HG02884 (cell line): ENCODE results near the gene ANXA4.
"Not testable (repeated sequence)": the region's sequence is repeated elsewhere in the genome, so short reads cannot be mapped to it uniquely, and the experiment has no call there.

Experiments
- ATAC-seq: cut with Tn5 transposase; IDR thresholded peaks from one replicate; pipeline ENCODE4 v1.9.1; 2021; ENCODE audit warnings: mild to moderate bottlenecking, moderate library complexity; ENCODE audit not compliant: unreplicated experiment

Gene ANXA4

DNA sequence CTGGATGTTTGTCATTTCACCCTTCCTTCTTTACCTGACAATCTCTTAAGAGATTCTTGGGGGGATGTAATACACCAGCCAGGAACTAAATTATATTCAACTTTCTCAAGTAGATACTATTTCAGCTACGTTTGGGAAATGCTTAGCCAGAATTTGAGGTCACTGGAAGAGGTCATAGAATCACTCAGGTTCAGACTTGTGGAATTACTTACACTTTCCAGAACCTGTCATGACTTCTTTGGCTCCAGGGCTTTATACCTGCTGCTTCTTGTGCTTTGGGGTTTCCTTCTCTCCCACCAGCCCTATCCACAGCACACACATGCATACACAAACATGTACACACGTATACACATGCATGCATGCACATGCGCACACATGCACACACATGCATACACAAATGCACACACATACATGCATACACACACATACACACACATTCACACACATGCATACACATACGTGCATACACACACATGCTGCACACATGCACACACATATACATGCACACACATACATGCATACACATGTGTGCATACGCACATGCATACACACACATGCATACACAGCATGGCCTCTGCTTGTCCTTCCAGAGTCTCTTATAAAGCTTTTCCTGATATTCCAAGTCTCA is 23.5 kb upstream of the ANXA4 start:
- ATAC-seq = no peak

- ATAC-seq = no peak
These were observed 21.5 kb upstream of the ANXA4 start for GRCh38 chr2:69720404-69720803.

GRCh38 chr2:69721022-69721421 is 20.9 kb upstream of the ANXA4 start:
- no peak for ATAC-seq

- no peak for ATAC-seq
These were observed 18.1 kb upstream of the ANXA4 start for GRCh38 chr2:69723791-69724190.

DNA sequence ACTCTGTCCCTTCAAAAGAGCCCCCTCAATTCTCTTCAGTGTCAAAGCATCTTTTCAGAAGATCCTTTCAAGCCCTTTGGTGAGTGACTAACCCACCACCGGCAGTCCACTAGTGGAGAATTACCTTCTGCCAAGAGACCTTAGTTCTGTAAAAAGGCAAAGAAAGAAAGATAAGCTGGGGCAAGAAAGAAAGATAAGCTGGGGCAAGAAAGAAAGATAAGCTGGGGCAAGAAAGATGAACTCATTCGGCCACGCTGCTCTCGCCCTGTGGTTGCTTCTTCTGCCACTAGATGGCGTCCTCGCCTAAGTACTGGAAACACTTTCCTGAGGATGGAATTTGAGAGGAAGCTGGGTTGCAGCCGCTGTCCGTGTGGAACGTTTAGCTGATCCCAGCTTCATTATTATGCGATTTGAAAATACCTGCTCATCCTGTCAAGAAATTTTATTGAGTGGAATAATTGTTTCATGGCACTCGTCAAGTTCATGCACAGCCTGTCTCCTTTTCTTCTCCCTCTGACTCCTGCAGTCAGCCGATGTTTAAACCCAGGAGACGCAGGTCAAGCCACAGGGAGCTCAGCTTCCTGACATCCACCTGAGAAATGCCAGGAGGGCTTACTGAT is 17.3 kb upstream of the ANXA4 start:
- ATAC-seq = no peak

- ATAC-seq = no peak
These were observed 16.1 kb upstream of the ANXA4 start for GRCh38 chr2:69725706-69726360.

DNA sequence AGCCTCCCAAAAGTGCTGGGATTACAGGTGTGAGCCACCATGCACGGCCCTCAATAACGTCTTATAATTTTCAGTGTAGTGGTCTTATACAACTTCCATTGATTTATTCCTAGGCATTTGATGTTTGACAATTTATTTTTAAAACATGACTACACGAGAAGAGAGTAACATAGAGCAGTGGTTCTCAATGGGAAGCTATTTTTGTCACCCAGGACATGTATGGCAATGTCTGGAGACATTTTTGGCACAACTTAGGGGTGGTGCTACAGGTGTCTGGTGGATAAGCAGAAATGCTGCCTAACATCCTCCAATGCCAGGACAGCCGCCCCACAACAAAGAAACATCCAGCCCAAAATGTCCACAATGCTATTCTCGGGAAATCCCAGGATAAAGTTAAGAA is 12.7 kb upstream of the ANXA4 start:
- ATAC-seq = no peak

DNA sequence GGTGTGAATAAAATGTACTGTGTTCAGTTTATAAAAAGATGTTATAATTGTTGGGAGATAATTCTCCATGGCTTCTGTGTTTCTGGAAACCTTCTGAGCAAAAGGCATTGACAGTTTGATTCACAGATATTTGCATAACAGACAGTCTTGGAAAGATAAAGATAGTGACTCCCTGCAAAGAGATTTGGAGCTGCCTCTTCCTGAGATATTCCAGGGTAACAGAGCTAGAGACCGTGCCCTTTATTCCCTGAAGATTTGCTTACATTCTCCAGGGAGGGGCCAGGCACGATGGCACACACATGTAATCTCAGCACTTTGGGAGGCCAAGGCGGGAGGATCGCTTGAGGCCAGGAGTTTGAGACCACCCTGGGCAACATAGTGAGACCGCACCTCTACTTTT is 12.2 kb upstream of the ANXA4 start:
- no peak for ATAC-seq

DNA sequence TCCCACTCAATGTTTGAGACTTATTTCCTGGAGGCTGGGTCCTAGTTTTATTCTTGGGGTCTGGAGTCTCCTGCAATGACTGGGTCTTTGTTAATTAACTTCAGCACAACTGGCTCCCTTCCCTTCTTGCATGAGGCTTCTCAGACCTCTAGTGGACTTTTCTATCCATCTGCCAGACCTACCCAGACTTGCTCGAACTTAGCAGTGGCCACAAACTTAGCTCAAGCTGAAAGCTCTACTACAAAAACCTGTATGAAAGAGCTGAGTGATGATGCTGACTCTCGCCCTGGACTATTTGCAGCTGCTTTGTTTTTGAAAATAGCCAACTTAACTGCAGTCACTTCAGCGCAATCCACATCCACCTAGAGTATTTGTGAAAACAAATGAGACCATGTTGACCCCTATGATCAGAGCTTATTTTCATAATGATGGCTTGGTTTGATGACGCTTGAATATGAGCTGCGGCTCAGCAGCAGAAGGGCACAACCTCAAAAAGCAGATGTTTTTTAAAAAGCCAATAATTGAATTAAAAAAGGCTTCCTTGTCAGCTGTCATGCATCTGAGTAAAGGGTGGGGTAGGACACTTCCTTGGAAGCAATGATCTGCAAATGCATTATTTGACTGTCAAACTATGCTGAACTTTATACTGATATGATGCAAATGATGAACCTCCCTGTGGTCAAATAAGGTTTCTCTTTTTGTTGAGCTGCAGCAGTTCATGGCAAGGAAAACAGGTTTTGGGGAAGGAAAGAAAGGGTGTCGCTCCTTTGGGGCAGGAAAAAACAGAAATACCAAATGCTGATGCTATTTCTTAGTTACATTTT is 10.6 kb upstream of the ANXA4 start:
- no peak for ATAC-seq

GRCh38 chr2:69733342-69734034 is 8.4 kb upstream of the ANXA4 start:
- no peak for ATAC-seq

DNA sequence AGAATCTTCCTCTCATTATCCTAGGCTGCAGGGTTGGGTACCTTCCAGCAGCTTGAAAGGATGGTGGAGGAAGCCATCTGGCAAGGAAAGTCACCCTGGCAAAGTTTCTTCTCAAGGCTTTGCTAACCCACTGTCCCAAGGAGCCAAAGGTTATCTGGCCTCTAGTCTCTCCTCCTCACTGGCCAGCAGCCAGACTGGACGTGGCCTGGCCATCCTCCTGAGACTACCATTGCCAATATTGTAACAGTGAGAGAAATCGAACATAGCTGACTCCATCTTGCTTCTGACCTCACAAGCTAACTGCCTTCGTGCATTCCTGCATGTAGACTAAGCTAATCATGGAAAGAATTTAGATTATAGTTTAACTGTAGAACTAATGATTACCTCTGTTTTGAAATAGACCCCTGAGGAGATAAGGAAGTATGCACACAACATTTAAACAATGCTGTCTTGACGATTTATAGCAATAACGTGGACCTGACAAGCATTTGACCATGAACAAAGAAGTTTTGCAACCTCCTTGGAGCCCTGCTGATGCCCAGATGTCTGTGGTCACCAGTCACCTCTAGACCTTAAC is 7.8 kb upstream of the ANXA4 start:
- ATAC-seq = no peak

GRCh38 chr2:69734854-69735544 is 6.9 kb upstream of the ANXA4 start:
- ATAC-seq = no peak

GRCh38 chr2:69735686-69736085 is 6.2 kb upstream of the ANXA4 start:
- no peak for ATAC-seq

DNA sequence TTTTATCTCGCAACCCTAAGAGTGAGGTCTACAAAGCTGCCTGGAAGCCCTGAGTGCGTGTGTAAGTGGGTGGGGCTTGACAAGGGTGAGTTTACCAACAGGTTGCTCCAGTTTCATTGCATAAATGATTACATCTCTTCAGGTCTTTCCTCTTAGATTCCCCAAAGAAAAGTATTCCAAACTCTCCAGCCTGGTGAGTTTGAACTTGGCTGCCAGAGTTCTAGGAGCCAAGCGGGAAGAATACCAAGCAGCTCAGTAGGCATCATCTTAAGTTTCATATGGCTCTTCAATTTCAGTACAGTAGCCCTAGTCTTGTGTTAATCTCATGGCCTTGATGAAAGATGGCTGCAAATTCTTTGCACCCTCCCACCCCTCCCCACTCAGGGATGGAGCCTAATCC is 3.8 kb upstream of the ANXA4 start:
- ATAC-seq = not testable (repeated sequence)

GRCh38 chr2:69740502-69740951 is 1.4 kb upstream of the ANXA4 start:
- no peak for ATAC-seq

DNA sequence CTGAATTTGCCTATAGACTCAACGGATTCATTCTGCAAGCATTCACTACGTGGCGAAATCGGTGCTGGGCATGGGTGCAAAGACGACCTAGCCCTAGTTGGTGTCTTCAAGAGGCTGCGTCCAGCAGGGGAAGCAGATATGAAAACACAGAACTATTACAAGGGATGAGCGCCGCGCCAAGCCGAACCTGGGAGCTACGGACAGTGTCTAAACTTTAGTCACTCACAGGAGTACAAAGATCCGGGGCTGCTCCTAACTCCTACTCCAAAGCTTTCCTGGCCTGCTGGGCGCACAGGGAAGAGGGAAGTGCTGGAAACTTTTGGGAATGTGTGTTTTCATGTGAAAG is 732 bp upstream of the ANXA4 start:
- ATAC-seq = peak; percentile 35

DNA sequence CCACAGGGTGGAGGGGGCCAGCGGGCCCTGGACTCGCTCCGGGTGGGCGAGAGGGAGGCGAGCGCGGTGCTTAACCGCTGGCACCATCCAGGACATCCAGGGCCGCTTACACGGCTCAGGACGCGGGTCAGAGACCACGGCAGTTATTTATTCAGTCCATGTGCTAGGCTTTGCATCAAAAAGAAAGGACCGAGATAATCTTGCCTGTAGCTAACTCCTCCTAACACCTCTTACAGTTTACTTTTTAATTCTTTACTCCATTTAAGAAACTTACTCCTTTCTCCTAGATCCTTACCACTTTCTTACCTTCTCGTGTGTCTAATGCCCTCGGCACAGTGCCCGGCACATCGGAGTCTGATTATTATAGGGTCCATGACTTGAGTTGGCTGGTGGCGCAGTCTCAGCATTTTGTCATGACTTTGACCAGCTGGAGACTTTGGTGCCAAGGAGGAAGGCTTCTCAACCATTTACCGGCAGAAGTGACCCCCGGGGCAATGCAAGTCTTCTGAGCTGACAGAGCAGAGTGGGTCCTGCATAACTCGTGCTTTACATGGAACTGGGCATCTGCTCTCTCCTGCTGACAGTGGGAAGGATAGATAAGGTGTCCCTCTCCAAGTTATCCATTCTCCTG is 503 bp downstream of the ANXA4 start:
- peak; percentile 20 for ATAC-seq

DNA sequence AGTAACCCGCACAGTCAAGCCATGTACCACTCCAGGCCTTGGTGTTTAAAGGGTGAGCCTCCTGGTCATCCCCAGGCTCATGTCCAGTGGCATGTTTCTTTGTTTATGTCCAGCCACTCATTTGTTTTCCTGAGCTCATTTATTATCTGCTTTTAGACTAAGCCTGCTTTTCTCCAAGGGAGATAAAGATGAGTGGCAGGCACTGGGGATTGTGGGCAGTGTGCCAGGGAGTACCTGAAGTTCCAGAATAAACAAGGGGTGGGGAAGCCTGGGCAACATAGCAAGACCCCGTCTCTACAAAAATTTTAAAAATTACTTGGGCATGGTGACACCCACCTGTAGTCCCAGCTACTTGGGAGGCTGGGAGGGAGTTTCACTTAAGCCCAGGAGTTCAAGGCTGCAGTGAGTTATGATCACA is 1.9 kb downstream of the ANXA4 start:
- no peak for ATAC-seq

DNA sequence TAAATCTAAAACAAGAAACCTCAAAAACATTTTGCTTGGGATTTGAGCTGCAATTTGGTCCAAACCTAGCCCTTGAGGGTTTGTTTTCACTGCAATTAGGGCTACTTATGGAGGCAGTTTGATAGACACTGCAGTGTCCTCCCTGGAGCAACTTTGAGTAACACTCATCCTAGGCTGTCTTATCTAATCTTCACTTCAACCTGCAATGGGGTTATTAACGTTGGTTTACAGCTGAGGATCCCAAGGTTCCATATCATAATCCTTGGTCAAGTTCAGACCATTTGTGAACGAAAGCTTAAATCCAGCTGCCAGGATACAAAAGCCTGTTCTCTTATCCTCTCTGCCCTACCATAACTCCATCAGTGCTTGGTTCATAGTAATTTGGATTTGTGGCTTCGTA is 2.5 kb downstream of the ANXA4 start:
- no peak for ATAC-seq

GRCh38 chr2:69745035-69745434 is 3.1 kb downstream of the ANXA4 start:
- no peak for ATAC-seq
